Testis (tissue), 2 donors: ENCODE results near the gene RAB29.

Experiments
- CTCF ChIP-seq, 3 experiments: fragments of 450-650 bp in 2 of 3; fragments of 200-600 bp in 1 of 3; sonication (generic) in 1 of 3; IDR thresholded peaks; one replicate each; pipeline ENCODE4 v1.5.1; 2016 to 2019; ENCODE audit warnings: antibody characterized with exemption in 3 of 3, mild to moderate bottlenecking in 2 of 3, moderate library complexity in 1 of 3
- POLR2A ChIP-seq: fragments of 450-650 bp; IDR thresholded peaks from one replicate; pipeline ENCODE4 v1.6.1; 2017; ENCODE audit warnings: antibody characterized with exemption, mild to moderate bottlenecking, moderate library complexity

DNA sequence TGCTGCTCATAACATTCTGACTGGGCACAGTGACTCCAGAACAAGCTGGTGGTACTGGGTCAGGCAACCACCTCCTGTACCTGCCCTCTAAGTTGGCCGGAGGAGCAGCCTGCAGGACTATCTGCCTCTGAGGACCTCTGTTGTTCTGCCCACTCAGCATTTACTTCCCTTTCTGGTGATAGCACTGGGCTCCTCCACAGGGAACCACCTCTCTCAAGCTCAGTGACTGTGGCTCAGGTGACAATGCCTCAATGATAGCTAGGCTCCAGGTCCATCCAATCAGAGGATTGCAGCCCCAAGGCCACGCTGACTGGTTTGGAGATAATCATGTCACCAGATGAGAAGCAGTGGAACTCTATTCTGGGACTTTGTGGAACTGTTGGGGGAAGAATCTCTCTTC is 21.9 kb upstream of the RAB29 start:
- no peak for TF ChIP-seq CTCF (IDR thresholded peaks at IDR 0.05)
- TF ChIP-seq POLR2A: no peak
